Activated CD4-positive, alpha-beta T cell treated with anti-CD3 and anti-CD28 coated beads for 48 hours (primary cell): ENCODE measurements around the gene DSG2.
"Not testable (repeated sequence)": the region's sequence is repeated elsewhere in the genome, so short reads cannot be mapped to it uniquely, and the experiment has no call there.

ENCODE experiments used
- DNase-seq: peaks from one replicate; pipeline ENCODE4 v3.0.0-alpha.2; 2020

DSG2 gene

GRCh38 chr18:31503011-31503410 lies 5.0 kb downstream of the DSG2 start:
- no peak for DNase-seq

DNA sequence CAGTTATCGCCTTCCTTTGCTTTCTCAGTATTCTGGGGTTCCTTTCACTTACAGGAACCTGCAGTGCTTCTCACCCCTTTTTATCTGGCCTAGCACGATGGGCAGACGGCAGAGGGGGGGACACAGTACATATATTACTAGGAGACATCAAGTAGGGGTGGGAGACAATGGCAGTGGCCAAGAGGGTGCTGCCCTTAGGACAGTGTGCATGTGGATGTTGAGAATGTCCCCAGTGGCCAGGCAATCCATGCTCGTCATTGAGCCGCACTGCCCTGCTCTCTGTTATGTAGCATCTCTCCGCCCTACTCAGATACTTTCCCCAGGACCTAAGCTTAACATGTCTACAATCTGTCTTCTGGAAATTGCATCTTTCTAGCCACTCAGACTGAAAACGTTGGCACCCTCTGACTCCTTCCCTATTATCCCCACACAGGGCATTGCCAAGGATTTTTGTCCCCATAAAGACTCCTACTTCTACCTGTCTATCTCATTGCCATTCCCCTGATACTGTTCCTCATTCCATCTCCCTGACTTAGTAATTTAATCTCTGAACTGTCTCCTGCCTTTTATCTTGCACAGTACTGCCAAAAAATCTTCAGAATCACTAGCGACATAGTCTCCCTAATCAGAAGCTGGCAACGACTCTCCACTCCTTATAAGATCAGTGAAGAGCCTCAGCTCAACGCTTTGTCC lies 6.6 kb downstream of the DSG2 start:
- no peak for DNase-seq

- no peak for DNase-seq
These were observed 7.2 kb downstream of the DSG2 start for GRCh38 chr18:31505156-31505555.

DNA sequence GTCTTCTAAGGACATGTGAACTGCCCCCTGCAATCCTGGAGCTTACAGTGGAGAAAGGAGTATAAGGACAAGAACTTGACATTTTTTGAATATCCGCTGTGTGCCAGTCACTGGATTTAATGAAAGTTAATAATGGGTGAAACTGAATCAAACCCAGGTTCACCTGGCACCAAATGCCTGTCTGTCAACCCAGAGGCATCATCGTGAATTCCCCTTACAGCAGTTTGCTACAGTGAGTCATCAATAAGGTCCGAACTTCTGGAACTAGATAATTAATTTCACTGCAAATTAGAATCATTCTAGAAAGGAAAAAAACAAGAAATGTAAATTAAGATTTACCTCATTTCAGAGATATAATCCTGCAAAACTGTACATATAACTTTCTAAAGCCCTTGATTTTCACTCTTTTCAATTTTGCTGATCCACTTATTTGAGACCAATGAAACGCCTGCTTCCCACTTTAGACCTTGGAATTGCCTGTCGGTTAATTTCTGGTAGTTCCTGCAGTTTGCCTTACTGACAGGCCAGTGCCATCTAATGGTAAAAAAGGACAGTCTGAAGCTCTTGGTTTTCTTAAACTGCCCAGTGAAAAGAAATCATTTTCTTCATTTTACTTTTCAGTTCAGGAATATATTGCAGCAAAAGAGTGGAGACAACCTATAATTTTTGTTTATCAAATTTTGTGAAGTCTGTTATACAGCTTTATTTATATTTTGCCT lies 8.2 kb downstream of the DSG2 start:
- no peak for DNase-seq

- DNase-seq = not testable (repeated sequence)
These were observed 9.1 kb downstream of the DSG2 start for GRCh38 chr18:31507124-31507523.

- DNase-seq = no peak
These were observed 10.8 kb downstream of the DSG2 start for GRCh38 chr18:31508781-31509180.

GRCh38 chr18:31509571-31509970 lies 11.6 kb downstream of the DSG2 start:
- no peak for DNase-seq

DNA sequence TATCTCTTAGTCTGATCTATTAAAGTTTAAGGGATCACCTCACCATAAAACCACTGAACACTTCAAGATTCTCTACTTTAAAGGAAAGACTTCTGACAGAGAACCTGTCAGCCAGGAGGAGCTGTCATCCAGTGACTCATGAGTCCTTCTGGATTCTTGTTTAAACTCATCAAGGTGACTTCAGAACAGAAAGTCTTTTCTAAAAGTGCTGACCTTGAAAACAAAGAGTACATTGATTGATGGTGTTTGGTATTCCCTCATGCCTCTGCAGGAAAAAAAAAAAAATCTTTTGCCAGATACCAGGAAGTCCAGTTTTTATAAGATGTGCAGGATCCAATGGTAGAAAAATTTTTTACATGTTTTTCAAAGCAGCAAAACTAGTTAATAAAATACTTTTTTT lies 12.3 kb downstream of the DSG2 start:
- no peak for DNase-seq

GRCh38 chr18:31511098-31511497 lies 13.1 kb downstream of the DSG2 start:
- no peak for DNase-seq

DNA sequence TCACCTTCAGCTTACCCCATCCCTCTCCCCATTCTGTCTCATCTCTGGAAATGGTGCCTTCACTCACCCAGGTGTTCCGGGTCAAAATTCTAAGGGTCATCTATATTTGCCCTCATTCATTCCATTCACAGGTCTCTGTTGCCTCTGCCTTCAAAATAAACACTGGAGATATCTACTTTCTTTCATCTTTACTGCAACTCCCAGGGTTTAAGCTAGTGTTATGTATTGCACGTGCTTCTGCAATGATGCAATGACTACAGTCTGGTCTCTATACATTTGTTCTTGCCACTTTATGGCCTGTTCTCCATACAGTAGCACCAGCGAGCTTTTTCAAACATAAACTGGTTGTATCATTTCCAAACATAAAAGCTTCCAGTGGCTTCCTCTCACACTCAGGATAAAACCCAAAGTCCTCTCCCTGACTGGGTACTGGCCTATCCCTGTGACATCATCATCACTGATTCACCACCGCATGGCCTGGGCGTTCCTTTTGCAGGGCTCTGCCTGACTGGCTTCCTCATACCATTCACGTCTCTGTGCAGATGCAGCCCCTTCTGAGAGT lies 14.3 kb downstream of the DSG2 start:
- DNase-seq = no peak

DNA sequence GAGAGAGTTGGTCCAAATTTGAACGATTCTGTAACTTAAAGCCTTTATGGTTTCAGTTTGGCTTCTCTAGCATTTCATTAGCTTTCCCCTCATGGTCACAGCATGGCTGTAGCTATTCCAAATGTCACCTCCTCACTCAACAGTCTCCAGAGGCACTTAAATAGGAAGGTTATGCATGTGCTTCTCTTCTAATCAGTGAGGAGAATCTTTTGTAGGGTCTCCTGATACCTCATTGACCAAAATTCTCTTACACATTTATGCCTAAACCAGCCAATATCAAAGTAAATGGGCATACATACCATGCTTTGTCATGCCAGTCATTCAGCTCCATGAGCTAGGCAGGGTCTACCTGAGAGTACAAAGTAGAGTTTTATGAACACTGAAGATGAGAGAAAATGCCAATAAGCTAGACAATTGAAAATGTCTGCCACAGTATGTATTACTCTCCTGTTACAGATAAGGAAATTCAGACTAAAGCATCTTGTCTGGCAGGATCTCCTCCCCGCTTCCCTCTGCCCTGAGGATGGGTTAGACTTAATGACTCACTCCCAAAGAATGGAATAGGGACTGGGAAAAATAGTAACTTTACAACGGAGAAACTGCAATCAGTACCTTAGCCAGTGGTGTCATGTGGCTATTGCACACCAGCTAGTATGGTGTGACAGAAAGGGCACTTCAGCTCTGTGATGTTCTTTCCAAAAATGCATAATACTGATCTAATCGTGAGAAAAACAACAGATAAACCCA lies 15.4 kb downstream of the DSG2 start:
- no peak for DNase-seq

GRCh38 chr18:31516437-31516836 lies 18.5 kb downstream of the DSG2 start:
- DNase-seq = no peak

DNA sequence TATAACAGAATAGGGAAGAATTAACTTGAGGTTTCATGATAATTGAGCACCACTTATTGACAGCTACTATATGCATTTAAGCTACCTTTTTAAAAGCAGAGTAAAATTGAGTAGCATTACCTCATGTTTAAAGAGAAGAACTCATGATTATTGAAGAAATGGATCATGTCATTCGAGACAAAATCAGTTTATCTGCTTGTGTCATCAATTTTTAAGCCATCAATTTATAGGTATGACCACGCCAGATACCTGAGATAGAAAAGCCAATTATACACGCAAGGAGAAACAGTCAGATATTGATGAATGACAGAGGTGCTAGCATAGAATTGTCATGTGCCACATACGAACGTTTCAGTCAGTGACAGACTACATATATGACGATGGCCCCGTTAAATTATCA lies 28.4 kb downstream of the DSG2 start:
- no peak for DNase-seq

DNA sequence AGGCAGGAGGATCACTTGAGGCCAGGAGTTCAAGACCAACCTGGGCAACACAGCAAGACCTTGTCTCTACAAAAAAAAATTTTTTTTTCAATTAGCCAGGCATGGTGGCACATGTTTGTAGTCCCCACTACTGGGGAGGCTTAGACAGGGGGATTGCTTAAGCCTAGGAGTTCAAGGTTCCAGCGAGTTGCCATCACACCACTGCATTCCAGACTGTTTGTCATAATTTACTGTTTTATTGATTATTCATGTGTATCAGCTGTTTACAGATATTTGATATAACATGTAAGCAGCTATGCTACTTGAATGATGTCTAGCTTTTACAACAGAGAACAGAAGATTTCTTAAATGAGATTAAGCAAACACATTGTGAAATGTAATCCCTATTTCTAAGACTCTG lies 35.3 kb downstream of the DSG2 start:
- DNase-seq = no peak

GRCh38 chr18:31538837-31539236 lies 40.9 kb downstream of the DSG2 start:
- DNase-seq = no peak

- DNase-seq = no peak
These were observed 48.5 kb downstream of the DSG2 start for GRCh38 chr18:31546476-31546875.

GRCh38 chr18:31548853-31549252 lies 50.9 kb downstream of the DSG2 start:
- DNase-seq = no peak

- no peak for DNase-seq
These were observed 51.4 kb downstream of the DSG2 start for GRCh38 chr18:31549416-31549815.

DNA sequence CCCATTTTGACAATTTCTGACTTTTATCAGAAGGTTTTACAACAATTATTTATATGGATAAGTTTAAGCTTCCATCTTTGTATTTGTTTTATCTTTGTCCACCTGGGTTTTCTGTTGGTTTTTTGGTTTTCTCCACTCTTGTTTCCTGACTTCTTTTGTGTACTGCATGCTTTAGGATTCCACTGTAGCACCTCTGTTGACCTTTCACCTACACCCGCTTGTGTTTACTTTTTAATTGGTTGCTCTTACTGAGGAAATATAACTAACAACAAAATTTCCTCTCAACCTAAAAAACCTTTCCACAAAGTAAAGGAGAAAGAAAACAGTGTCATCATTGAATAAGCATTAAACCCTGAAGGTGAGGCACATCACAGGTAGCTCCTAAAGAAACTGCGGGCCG lies 53.9 kb downstream of the DSG2 start:
- DNase-seq = no peak

DNA sequence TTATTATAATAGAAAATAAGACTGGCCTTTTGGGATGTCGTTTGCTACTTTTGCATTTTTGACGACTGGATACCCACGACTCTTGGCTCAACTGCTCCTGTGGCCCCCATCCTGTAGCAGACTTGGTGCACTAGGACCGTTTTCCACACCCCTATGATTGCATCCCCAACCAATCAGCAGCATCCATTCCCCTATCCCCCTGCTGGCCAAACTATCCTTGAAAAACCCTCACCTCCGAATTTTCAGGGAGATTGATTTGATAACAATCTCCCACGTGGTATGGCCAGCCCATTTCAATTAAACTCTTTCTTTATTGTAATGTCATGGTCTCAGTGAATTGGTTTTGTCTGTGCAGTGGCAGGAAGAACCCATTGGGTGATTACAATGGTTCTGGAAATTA lies 55.8 kb downstream of the DSG2 start:
- no peak for DNase-seq

- no peak for DNase-seq
These were observed 56.8 kb downstream of the DSG2 start for GRCh38 chr18:31554776-31555175.

DNA sequence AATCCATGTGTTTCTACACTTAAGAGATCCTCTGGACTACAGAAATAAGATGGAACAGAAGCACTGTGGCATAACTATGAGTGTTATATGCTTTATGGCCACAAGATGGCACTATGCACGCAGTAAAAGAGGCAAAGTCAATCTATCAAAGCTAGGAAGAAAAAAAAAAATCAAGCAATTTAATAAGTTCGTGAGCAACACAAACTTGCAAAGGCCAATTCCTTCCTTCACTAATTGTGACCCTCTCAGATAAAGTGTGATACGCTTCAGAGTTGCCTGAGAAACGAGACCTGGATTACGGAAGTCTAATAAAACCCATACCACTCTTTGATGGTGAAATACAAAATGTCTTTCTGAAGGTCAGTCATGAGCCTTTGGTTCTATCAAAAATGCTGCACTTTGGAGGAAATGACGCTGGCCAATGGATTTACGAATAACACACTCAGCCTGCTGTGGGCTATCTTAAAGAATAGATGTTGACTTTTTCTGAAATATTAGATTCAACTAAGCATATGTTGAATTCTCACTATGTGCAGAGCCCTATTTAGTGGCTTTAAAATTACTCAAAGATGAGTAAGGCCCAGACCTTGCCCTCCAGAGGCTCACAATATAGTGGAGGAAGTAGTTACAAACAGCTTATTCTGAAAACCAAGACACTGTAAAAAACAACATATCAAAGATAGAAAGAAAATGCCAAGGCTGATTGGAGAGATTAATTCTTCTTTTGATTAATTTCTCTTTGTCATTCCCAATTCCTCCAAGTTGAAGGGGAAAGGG lies 58.2 kb downstream of the DSG2 start:
- peak; percentile 37 for DNase-seq

DNA sequence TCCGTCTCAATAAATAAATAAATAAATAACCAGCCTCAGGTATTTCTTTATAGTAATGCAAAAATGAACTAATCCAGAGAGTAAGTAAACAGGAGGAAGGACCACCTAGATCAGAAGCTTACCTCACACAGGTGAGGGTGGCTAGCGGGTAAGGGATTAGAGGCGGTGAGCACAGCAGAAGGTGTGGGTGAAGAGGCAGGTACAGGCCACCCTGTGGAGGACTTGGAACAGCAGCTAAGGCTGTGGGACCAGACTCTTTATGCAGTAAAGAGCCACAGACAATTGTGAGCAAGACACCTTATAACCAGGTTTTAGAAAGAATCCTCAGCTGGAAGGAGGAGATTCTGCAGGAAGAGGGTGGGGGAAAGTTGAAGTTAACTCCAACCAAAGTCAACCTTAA lies 59.5 kb downstream of the DSG2 start:
- DNase-seq = no peak
